OCI-LY1 (cell line): ENCODE results near the gene TMC6.

Experiments used
- CTCF ChIP-seq: fragments of 200-600 bp; sonication (generic), shearing (Covaris generic); IDR thresholded peaks from 2 replicates; pipeline ENCODE4 v1.5.1; 2017; ENCODE audit warnings: mild to moderate bottlenecking, antibody characterized with exemption, low read length, moderate library complexity, mixed read lengths
- EZH2 ChIP-seq: fragments of 200-600 bp; sonication (generic), shearing (Covaris generic); IDR thresholded peaks from 2 replicates; pipeline ENCODE4 v1.8.0; 2017; ENCODE audit warnings: borderline replicate concordance, mixed run types, mild to moderate bottlenecking, antibody characterized with exemption, low read length, moderate library complexity, mixed read lengths

- TF ChIP-seq CTCF (no peak), EZH2 (no peak)
Observed at GRCh38 chr17:78164748-78165607, 36.4 kb upstream of the TMC6 start.
